Measurements from ENCODE around the gene WWOX.
"Not testable (repeated sequence)": the region's sequence is repeated elsewhere in the genome, so short reads cannot be mapped to it uniquely, and the experiment has no call there.

The WWOX gene

DNA sequence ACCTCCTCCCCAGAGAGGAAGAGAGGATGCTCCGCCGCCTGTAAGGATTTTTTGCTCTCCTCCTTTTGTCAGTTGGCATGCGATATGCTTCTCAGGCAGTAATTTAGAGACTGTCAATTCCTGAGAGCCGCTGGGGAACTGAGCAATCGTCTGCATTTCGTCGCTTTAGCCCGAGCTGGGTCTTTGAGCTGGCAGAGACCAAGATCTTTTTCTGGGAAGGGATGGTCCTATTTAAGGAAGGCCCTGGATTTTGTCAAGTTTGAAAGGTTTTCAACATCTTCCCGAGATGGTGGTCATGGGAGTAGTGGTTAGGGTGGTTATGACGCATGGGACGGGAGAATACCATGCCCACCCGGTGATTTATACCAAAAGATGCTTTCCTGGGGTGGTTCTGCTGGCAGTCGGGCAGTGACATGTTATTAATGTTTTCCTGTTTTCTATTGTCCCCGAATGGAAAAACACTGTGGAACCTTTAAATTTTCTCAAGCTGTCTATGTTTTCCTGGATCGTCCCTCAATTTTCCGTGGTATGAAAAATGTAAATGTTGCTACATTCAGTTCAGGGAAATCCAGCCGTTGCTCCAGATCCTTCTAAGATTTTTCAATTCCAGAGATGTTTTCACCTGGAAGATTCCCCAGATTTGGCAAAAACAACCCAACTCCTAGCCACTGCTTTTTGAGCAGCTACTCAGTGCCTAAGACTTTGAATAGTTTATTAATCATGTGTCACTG lies 914.6 kb downstream of the WWOX start:
- DNase-seq (ENCODE audit: low read depth in 2 of 2), result no peak

- DNase-seq (ENCODE audit: low read depth in 2 of 2), result no peak
Measured at GRCh38 chr16:79018650-79019429, 919.4 kb downstream of the WWOX start.

- DNase-seq (ENCODE audit: low read depth in 2 of 2), result no peak
Measured at GRCh38 chr16:79019431-79019830, 920.0 kb downstream of the WWOX start.

DNA sequence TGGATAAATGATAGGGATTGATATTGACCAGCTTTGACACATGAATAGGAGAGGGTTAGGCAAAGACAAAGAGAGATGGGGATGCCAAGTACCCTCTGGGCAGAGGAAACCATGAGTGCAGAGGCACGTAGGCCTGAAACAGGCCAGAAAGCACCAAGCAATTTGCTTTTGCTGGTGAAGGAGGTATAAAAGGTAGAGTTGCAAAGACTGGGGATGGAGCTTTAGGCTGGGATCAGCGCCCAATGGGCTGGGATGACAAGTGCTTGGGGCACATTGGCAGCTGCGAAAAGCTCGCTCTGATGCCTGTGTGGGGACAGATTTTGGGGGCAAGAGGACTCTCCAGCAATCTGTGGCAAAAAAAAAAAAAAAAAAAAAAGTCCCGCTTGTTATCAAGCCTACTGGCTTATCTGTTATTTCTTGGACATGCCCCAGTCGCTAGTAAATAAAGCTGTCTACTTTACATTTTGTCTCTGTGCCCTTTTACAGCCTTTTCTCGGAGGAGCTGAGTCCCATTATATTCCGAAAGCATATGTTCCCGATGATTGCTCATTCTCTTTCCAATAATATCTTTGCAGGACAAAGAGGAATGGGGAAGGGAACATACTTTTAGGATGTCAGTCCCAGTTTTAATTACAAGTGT lies 922.7 kb downstream of the WWOX start:
- DNase-seq (ENCODE audit: low read depth in 2 of 2), result no peak

DNA sequence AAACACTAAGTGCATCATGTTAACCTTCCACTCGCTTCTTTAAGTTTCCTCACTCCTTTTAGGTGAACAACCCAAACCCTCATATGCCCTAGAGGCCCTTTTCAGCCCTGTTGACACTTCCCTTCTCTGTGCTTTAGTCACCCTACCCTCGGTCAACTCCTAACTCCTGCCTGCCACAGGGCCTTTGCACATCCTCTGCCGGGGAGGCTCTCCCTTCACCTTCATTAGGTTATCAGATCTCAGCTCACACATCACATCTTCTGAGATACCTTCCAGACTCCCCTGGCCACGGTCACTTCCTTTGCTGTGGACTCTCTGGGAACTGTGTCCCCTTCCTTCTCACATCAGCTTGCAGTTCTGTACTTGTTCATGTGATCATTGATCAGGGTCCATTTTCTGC lies 926.7 kb downstream of the WWOX start:
- no peak for DNase-seq (ENCODE audit: low read depth in 2 of 2)

DNA sequence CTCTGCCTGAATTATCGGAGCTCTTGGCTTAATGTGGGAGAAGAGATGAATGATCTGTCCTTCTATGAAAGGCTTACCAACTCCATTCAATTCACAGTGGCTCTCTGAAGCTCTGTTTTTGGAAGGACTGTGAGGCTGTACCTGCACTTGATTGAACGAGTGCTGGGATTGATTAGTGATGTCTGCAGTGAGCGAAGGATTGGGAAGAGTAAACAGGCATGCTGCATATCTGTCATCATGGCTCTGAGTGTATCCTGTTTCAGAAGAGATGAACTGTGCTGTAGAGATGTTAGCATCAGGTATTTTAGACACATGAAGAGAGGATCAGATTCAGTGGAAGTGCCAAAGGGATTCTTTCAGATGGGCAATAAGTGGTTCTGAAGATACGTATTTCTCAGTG lies 937.1 kb downstream of the WWOX start:
- DNase-seq (ENCODE audit: low read depth in 2 of 2), result no peak

- no peak for DNase-seq (ENCODE audit: low read depth in 2 of 2)
Measured at GRCh38 chr16:79037521-79038373, 938.3 kb downstream of the WWOX start.

GRCh38 chr16:79041206-79041605 lies 941.8 kb downstream of the WWOX start:
- DNase-seq (ENCODE audit: low read depth in 2 of 2), result no peak

DNA sequence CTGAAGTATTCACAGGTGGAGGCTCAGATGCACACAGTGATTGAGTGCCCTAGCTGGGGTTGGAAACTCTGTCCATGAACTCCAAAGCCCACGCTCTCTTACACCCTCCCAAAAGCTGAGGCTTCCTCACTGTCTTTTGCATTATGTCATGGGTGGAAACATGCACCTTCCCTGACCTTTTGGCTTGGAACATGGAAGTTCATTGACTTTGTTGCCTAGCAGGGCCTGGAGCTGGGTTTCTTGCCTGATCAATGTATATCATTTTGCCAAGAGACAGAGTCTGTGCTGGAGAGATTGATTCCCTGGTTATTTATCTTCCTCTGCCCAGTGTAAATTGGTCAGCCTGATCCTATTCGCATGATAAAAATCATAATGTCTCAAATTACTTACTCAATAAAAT lies 942.7 kb downstream of the WWOX start:
- DNase-seq (ENCODE audit: low read depth in 2 of 2), result no peak

DNA sequence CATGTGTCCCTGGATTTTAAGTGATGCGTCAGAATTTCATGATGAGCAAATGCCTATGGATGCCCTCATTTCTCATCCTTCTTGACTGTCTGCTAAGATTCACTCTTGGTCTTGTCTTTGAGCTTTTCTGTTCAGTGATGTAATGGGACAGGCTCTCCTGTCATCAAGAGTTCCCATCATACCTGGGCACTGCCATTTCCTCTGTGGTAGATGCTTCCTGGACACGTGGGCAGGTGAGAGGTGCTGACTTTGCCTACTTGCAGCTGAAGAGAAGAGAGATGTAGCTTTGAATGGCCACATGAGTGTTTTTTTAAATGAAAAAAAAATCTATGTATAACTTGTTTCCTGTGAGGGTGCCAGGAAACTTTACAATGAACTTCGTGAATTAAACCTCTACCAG lies 943.4 kb downstream of the WWOX start:
- DNase-seq (ENCODE audit: low read depth in 2 of 2), result no peak

DNA sequence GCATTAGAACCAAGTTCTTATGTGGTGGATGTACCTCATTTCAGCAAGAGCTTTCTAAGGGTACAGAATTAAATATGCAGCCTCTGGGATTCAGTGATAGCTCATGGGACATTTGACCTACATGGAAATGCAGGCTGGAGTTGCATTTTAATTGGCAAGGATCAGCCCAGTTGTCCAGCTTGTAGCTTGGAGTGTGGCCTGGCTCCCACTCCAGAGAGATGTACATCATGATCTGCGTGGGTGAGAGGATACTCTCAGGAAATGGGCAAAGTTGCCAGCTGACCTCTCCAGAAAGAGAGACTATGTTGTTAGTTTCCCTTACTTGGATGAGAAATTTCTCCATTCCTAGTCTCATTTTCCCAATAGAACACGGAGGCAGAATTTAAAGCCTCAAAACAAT lies 945.7 kb downstream of the WWOX start:
- no peak for DNase-seq (ENCODE audit: low read depth in 2 of 2)

- DNase-seq (ENCODE audit: low read depth in 2 of 2), result no peak
Measured at GRCh38 chr16:79047337-79047736, 947.9 kb downstream of the WWOX start.

DNA sequence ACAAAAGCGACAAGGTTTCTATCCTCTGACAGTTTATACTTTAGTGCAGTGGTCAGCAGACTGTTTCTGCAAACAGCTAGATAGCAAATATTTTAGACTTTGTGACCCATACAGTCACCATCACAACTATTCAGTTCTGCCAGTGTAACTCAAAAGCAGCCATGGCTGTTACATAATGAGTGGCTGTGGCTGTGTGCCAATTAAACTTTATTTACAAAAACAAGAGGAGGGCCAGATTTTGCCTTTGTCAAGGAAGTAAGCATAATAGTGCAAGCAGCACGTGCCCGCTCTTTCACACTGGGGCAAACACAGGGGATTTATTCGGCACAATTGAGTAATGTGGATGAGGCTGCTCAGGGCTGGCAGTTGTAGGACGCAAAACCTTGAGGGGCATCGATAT lies 949.6 kb downstream of the WWOX start:
- DNase-seq (ENCODE audit: low read depth in 2 of 2), result no peak

- no peak for DNase-seq (ENCODE audit: low read depth in 2 of 2)
Measured at GRCh38 chr16:79050063-79050462, 950.6 kb downstream of the WWOX start.

- DNase-seq (ENCODE audit: low read depth in 2 of 2), result no peak
Measured at GRCh38 chr16:79051313-79051712, 951.9 kb downstream of the WWOX start.

GRCh38 chr16:79052198-79052597 lies 952.7 kb downstream of the WWOX start:
- not testable (repeated sequence) for DNase-seq (ENCODE audit: low read depth in 2 of 2)

DNA sequence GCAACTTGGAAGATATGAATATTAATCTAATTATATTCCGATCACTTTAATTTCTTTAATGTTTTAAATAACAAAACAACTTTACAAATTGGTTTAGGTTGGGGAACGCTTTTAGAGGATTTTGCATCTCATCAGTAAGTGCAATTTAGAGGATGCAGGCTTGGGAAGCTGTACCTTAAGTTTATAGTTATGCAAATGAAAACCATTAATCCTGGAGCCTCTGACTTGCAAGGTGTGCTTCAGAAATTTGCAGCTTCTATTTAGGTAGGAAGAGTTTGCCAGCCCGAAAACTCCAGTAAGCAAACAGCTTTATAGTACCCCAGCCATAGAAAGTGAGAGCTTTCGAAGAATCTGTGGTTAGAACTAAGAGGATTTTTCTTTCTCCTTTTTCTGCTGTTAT lies 954.1 kb downstream of the WWOX start:
- DNase-seq (ENCODE audit: low read depth in 2 of 2), result no peak

DNA sequence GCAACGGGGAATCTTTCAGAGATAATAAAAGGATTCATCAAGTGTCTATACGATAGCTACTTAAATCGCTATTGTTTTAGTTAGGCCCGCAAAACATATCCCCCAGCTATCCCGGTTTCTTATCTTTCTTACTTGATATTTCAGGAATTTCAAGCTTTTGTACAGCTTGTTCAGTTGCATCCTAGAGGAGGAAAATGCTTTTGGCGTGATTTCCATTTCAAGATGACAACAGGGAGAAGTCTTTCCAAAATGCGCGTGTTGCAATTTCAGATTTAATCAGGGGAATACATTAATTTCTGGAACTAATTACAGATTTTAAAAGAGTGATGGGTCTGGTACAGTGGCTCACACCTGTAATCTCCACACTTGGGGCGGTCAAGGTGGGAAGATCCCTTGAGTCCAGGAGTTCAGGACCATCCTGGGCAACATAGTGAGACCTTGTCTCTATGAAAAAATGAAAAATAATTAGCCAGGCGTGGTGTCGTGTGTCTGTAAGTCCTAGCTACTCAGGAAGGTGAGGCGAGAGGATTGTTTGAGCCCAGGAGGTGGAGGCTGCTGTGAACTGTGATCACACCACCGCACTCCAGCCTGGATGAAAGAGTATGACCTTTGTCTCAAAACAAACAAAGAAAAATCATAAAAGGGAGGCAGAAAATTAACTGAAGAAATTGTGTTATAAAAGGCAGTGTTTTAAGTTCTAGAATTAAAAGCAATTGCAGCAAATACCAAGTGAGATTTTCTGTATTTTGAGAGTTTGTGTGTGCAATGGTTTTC lies 954.9 kb downstream of the WWOX start:
- no peak for DNase-seq (ENCODE audit: low read depth in 2 of 2)

- no peak for DNase-seq (ENCODE audit: low read depth in 2 of 2)
Measured at GRCh38 chr16:79055251-79055970, 956.0 kb downstream of the WWOX start.

GRCh38 chr16:79061181-79061580 lies 961.7 kb downstream of the WWOX start:
- DNase-seq (ENCODE audit: low read depth in 2 of 2), result no peak

DNA sequence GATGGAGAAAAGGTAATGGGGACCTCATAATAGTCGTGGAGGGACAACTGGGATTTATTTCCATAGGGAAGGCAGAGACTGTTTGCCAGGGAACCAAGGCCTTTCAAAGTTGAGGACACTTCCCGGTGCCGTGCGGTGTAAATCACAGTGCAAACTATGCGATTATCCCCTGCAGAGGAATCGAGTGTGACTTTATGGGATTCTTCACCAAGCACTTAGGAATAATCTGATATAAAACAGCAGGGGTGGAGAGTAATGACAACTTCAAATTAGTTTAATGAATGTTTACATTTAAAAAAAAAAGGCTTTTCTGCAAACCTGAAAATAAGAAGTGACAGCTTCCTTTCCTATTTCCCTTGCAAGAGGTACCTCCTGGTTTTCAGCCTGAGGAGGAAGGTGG lies 962.9 kb downstream of the WWOX start:
- DNase-seq (ENCODE audit: low read depth in 2 of 2), result no peak
